IMR-90 (cell line): ENCODE data around the gene EFEMP2. TPM values are rescaled to one million over a fixed set of nuclear protein-coding genes. Genes with fewer than 3 reads are reported as not detected.

Experiments
- ATAC-seq: fragments of 200-7000 bp; cut with Tn5 transposase; 2 replicates; pipeline ENCODE4 v1.9.1; 2020; ENCODE audit warnings: low read depth, mild to moderate bottlenecking, moderate library complexity
- BruUV-seq: library from RNA; stranded (reverse); fragments of 400-500 nt; replicated peaks from 2 replicates; lab custom pipeline; 2021; lab: Mats Ljungman, UMichigan
- CTCF ChIA-PET: fragments of 300-600 bp; formaldehyde crosslinking; extraction: SDS; loops from one replicate; lab custom pipeline; 2021; ENCODE audit warnings: antibody characterized with exemption; lab: Yijun Ruan, JAX
- POLR2A ChIA-PET: fragments of 300-600 bp; sonication (Branson Sonifier 250); formaldehyde crosslinking; loops from one replicate; lab custom pipeline; 2022; ENCODE audit warnings: antibody characterized with exemption; ENCODE audit not compliant: unreplicated experiment; lab: Charles Lee
- DNase-seq: peaks from one replicate; pipeline ENCODE4 v3.0.0; 2013
- H2AFZ ChIP-seq: replicated peaks from 2 replicates; pipeline ENCODE3; 2013; ENCODE audit warnings: low read length, mild to moderate bottlenecking; ENCODE audit not compliant: poor library complexity
- H2AK5ac ChIP-seq: 2 replicates; pipeline ENCODE4 v1.6.1; 2013; ENCODE audit warnings: low read depth, low read length, inconsistent platforms
- H2AK9ac ChIP-seq: replicated peaks from 2 replicates; pipeline ENCODE3; 2013; ENCODE audit warnings: mild to moderate bottlenecking, low read depth, low read length, moderate library complexity; ENCODE audit not compliant: poor library complexity
- H2BK120ac ChIP-seq: 2 replicates; pipeline ENCODE4 v1.6.1; 2013; ENCODE audit warnings: low read depth, low read length, inconsistent platforms
- H2BK15ac ChIP-seq: 3 replicates; pipeline ENCODE4 v1.6.1; 2013; ENCODE audit warnings: low read depth, low read length, inconsistent platforms
- H2BK20ac ChIP-seq: 2 replicates; pipeline ENCODE4 v1.6.1; 2013; ENCODE audit warnings: low read depth, mild to moderate bottlenecking, inconsistent platforms, low read length, moderate library complexity
- H2BK5ac ChIP-seq: 2 replicates; pipeline ENCODE4 v1.6.1; 2013; ENCODE audit warnings: mild to moderate bottlenecking, low read depth, low read length, inconsistent platforms; ENCODE audit not compliant: poor library complexity, severe bottlenecking
- H3K14ac ChIP-seq: replicated peaks from 2 replicates; pipeline ENCODE4 v1.6.1; 2013; ENCODE audit warnings: low read depth, low read length, inconsistent platforms
- H3K18ac ChIP-seq: 2 replicates; pipeline ENCODE4 v1.6.1; 2013; ENCODE audit warnings: low read depth, low read length, control low read depth
- H3K23ac ChIP-seq: 2 replicates; pipeline ENCODE4 v1.6.1; 2013; ENCODE audit warnings: low read depth, low read length, inconsistent platforms
- H3K27ac ChIP-seq: 2 replicates; pipeline ENCODE4 v1.5.1; 2013; ENCODE audit warnings: mild to moderate bottlenecking, control low read depth, low read length; ENCODE audit not compliant: insufficient read depth
- H3K27me3 ChIP-seq: 2 replicates; pipeline ENCODE4 v1.6.1; 2013; ENCODE audit warnings: low read length; ENCODE audit not compliant: control insufficient read depth, insufficient read depth
- H3K36me3 ChIP-seq: 2 replicates; pipeline ENCODE4 v1.6.1; 2013; ENCODE audit warnings: low read length, mixed read lengths; ENCODE audit not compliant: control insufficient read depth, insufficient read depth
- H3K4ac ChIP-seq: 2 replicates; pipeline ENCODE4 v1.6.1; 2013; ENCODE audit warnings: low read depth, low read length, inconsistent platforms
- H3K4me1 ChIP-seq: 2 replicates; pipeline ENCODE4 v1.6.1; 2013; ENCODE audit warnings: low read length, mixed read lengths; ENCODE audit not compliant: control insufficient read depth, insufficient read depth
- H3K4me2 ChIP-seq: 2 replicates; pipeline ENCODE4 v1.6.1; 2013; ENCODE audit warnings: low read depth, mild to moderate bottlenecking, control low read depth, low read length, moderate library complexity
- H3K4me3 ChIP-seq: 2 replicates; pipeline ENCODE4 v1.5.1; 2013; ENCODE audit warnings: low read depth, mild to moderate bottlenecking, control low read depth, low read length, moderate library complexity; ENCODE audit not compliant: insufficient read depth
- H3K56ac ChIP-seq: 2 replicates; pipeline ENCODE4 v1.6.1; 2013; ENCODE audit warnings: low read length, inconsistent platforms; ENCODE audit not compliant: insufficient read depth; ENCODE audit errors: extremely low read depth
- H3K79me1 ChIP-seq, 2 experiments: 2 replicates each; pipeline ENCODE4 v1.6.1; 2013; ENCODE audit warnings: low read length in 2 of 2, inconsistent platforms in 1 of 2, low read depth in 1 of 2
- H3K9ac ChIP-seq: 2 replicates; pipeline ENCODE4 v1.6.1; 2013; ENCODE audit warnings: low read depth, low read length, control low read depth
- H3K9me1 ChIP-seq: 2 replicates; pipeline ENCODE4 v1.6.1; 2013; ENCODE audit warnings: low read length, inconsistent platforms; ENCODE audit not compliant: insufficient read depth
- H3K9me3 ChIP-seq: 2 replicates; pipeline ENCODE4 v1.6.1; 2013; ENCODE audit warnings: low read length; ENCODE audit not compliant: control insufficient read depth, insufficient read depth
- H4K20me1 ChIP-seq: 2 replicates; pipeline ENCODE4 v1.6.1; 2013; ENCODE audit warnings: low read length, inconsistent platforms; ENCODE audit not compliant: insufficient read depth
- H4K5ac ChIP-seq: 2 replicates; pipeline ENCODE4 v1.6.1; 2013; ENCODE audit warnings: mild to moderate bottlenecking, low read depth, low read length, control low read depth
- H4K8ac ChIP-seq, 2 experiments: 2 replicates each; pipeline ENCODE4 v1.6.1; 2013; ENCODE audit warnings: low read depth in 2 of 2, low read length in 2 of 2, control low read depth in 1 of 2, inconsistent platforms in 1 of 2
- H4K91ac ChIP-seq: 2 replicates; pipeline ENCODE4 v1.6.1; 2013; ENCODE audit warnings: low read depth, low read length, inconsistent platforms; ENCODE audit not compliant: insufficient read depth
- CTCF ChIP-seq: conservative IDR thresholded peaks from 2 replicates; pipeline ENCODE4 v1.5.1; 2012; ENCODE audit warnings: mild to moderate bottlenecking, low read depth, low read length, improper control_type of control experiment
- FOS ChIP-seq: fragments of 150-350 bp; IDR thresholded peaks from 2 replicates; pipeline ENCODE4 v1.6.1; 2016; ENCODE audit warnings: low read depth, low read length
- NFE2L2 ChIP-seq: fragments of 150-350 bp; IDR thresholded peaks from 2 replicates; pipeline ENCODE4 v1.6.1; 2016; ENCODE audit warnings: low read depth, mild to moderate bottlenecking, low read length
- RCOR1 ChIP-seq: IDR thresholded peaks from 2 replicates; pipeline ENCODE4 v1.6.1; 2012; ENCODE audit warnings: mild to moderate bottlenecking, low read length, improper control_type of control experiment; ENCODE audit not compliant: insufficient replicate concordance
- USF2 ChIP-seq: fragments of 150-350 bp; IDR thresholded peaks from 2 replicates; pipeline ENCODE4 v1.6.1; 2017; ENCODE audit warnings: mild to moderate bottlenecking, antibody characterized with exemption, low read length, low read depth
- WGBS, 2 experiments: methylation state at CpG; one replicate each; pipeline versions ENCODE4 v1.1.5 to v1.1.7; 2013; ENCODE audit warnings: missing lambda C conversion rate in 2 of 2; ENCODE audit not compliant: insufficient read length in 1 of 2; ENCODE audit errors: extremely low coverage in 2 of 2; 5-methylcytosine and 5-hydroxymethylcytosine counted together
- dilution Hi-C: fragments of 300-500 bp; cut with HindIII; formaldehyde crosslinking; loops from one replicate; pipeline ENCODE4 v1.14.3; 2018; ENCODE audit warnings: low sequenced_read_pairs; ENCODE audit not compliant: unreplicated experiment
- in situ Hi-C: fragments of 300-500 bp; cut with MboI; formaldehyde crosslinking; loops from 3 replicates; pipeline ENCODE4 v1.14.3; 2019; ENCODE audit warnings: low sequenced_read_pairs, inconsistent platforms, mixed read lengths
- intact Hi-C: fragments of 100-400 bp; cut with micrococcal nuclease; formaldehyde crosslinking; loops from 2 replicates; pipeline ENCODE4 v1.10.0; 2022
- polyA plus RNA-seq, 3 experiments: library from polyadenylated mRNA; depleted of rRNA; stranded (reverse); fragments of >200 nt; gene quantifications; 2 replicates each; pipeline ENCODE4 v1.2.3, GENCODE V29; 2012; ENCODE audit warnings: low replicate concordance in 1 of 3
- total RNA-seq: library from RNA; depleted of rRNA; stranded (reverse); fragments of >200 nt; gene quantifications from 2 replicates; pipeline ENCODE4 v1.2.3, GENCODE V29; 2012

The EFEMP2 gene
- total and polyA plus RNA-seq, 2 of the 4 experiments (the other 2 are of a cell fraction) = 62.7 to 431 TPM

- BruUV-seq = no TSS peak
- no peak overlapping the region for H3K56ac ChIP-seq
- no peak overlapping the region for H2BK5ac ChIP-seq
- H3K9me1 ChIP-seq = 0 out of 2 replicates have a peak, but pooled peaks cover 5% of the 10 kb centered on the region
- peaks cover 18 to 64% of the 10 kb centered on the region in 2 experiments for H3K79me1 ChIP-seq
- H3K23ac ChIP-seq = peak overlapping the region; percentile 93; the same call in 1 of the 2 replicates
- no peak overlapping the region for H4K5ac ChIP-seq
- 85% methylated on average over 5 of the region's 11 CpGs; no CpG with 5 or more reads in 1 of the 2 experiments for WGBS, 2 experiments
- H4K91ac ChIP-seq = no peak overlapping the region
- TF ChIP-seq FOS (no peak), CTCF (no peak), USF2 (no peak), RCOR1 (no peak), NFE2L2 (no peak)
- H2AK9ac ChIP-seq = peak overlapping the region; percentile 22
- H4K20me1 ChIP-seq = peaks cover 42% of the 10 kb centered on the region
- dilution Hi-C loops (no loop called here), intact Hi-C loops (no loop called here), in situ Hi-C loops (no loop called here)
- DNase-seq (no peak), ATAC-seq (no peak)
- H3K36me3 ChIP-seq = peaks cover 56% of the 10 kb centered on the region
- peaks cover 14% of the 10 kb centered on the region for H3K4me1 ChIP-seq
- no peak overlapping the region for H2AK5ac ChIP-seq
- H3K4me2 ChIP-seq = no peak overlapping the region
- H3K14ac ChIP-seq = no peak overlapping the region
- H3K4ac ChIP-seq = no peak overlapping the region; the same call in 1 of the 2 replicates
- POLR2A ChIA-PET = interaction anchor here (0.5 to 1.4 kb wide), 2 partner anchors 10 to 20 kb away, joined by 3 to 5 read pairs; partner anchors contain the start of gene CCDC85B
- no peak overlapping the region; the same call in 1 of the 2 replicates for H3K9ac ChIP-seq
- CTCF ChIA-PET = no interaction called here
- H3K27me3 ChIP-seq = no peaks in the 10 kb centered on the region
- no peak overlapping the region for H2BK20ac ChIP-seq
- H3K4me3 ChIP-seq = no peak overlapping the region
- H2BK15ac ChIP-seq = no peak overlapping the region
- peak overlapping the region in 1 of 2 experiments; percentile 26; a peak in 1 of 4 replicates for H4K8ac ChIP-seq
- H2AFZ ChIP-seq = no peak overlapping the region
- H3K18ac ChIP-seq = no peak overlapping the region
- H3K9me3 ChIP-seq = no peaks in the 10 kb centered on the region
- peak overlapping the region; percentile 10; the same call in 1 of the 2 replicates for H3K27ac ChIP-seq
- H2BK120ac ChIP-seq = no peak overlapping the region
Observed at GRCh38 chr11:65870307-65870658, 2.3 kb downstream of the EFEMP2 start.
